ENCODE measurements around the gene BTN2A1. TPM values are rescaled to one million over a fixed set of nuclear protein-coding genes. Genes with fewer than 3 reads are reported as not detected.

Gene BTN2A1
- total RNA-seq, 2 experiments from 2014 or later, result 15.4 to 23.4 TPM

- H3K4me2 ChIP-seq (ENCODE audit: low read length), result no peak overlapping the region
- TF ChIP-seq EZH2phosphoT487 (IDR thresholded peaks at IDR 0.05; ENCODE audit: borderline replicate concordance, low read depth, low read length) (no peak), CTCF (conservative IDR thresholded peaks at IDR 0.05; ENCODE audit: low read length) (no peak)
- intact Hi-C loops (cut with micrococcal nuclease; ENCODE audit: unreplicated experiment), result no loop called here
- H2AFZ ChIP-seq (ENCODE audit: low read length), result no peak overlapping the region
- BruUV-seq (replicated peaks), result no TSS peak
- ChIA-PET CTCF (ENCODE audit: unreplicated experiment) (interaction anchor here (0.7 to 1.3 kb wide), 2 partner anchors 17 to 18 kb away, joined by 3 read pairs; no protein-coding TSS in a partner anchor), POLR2A (interaction anchor here (1.0 to 2.3 kb wide), 7 partner anchors 9 to 52 kb away, joined by 3 to 17 read pairs (median 5); partner anchors contain the start of genes BTN1A1 and HMGN4)
- no peak overlapping the region for H3K4me3 ChIP-seq (ENCODE audit: low read depth, low read length, poor library complexity, severe bottlenecking)
- H3K27ac ChIP-seq (ENCODE audit: low read depth, low read length, poor library complexity, severe bottlenecking), result no peak overlapping the region
- no peaks in the 10 kb centered on the region for H4K20me1 ChIP-seq (ENCODE audit: insufficient read depth, low read length)
- no peaks in the 10 kb centered on the region for H3K9me2 ChIP-seq (ENCODE audit: insufficient read depth, low read length)
- DNase-seq (ENCODE audit: low spot score), result no peak
- H3K79me2 ChIP-seq (ENCODE audit: insufficient read depth, low read depth, low read length), result no peaks in the 10 kb centered on the region
- H3K4me1 ChIP-seq (ENCODE audit: insufficient read depth, low read length, poor library complexity, severe bottlenecking), result peaks cover 12% of the 10 kb centered on the region
- peaks cover 27% of the 10 kb centered on the region for H3K9me3 ChIP-seq (ENCODE audit: low read length)
- peaks cover 9% of the 10 kb centered on the region; the same call in 1 of the 2 replicates for H3K36me3 ChIP-seq (ENCODE audit: insufficient read depth, low read length)
Measured at GRCh38 chr6:26485112-26485780, 27.5 kb downstream of the BTN2A1 start.

GRCh38 chr6:26486358-26486757 lies 28.6 kb downstream of the BTN2A1 start:
- Histone ChIP-seq H4K20me1 (ENCODE audit: insufficient read depth, low read length) (no peaks in the 10 kb centered on the region), H3K4me3 (ENCODE audit: low read depth, low read length, poor library complexity, severe bottlenecking) (no peak overlapping the region), H3K4me1 (ENCODE audit: insufficient read depth, low read length, poor library complexity, severe bottlenecking) (peaks cover 17% of the 10 kb centered on the region), H3K9me2 (ENCODE audit: insufficient read depth, low read length) (no peaks in the 10 kb centered on the region), H3K79me2 (ENCODE audit: insufficient read depth, low read depth, low read length) (no peaks in the 10 kb centered on the region), H3K36me3 (ENCODE audit: insufficient read depth, low read length) (no peaks in the 10 kb centered on the region; the same call in 1 of the 2 replicates), H3K27ac (ENCODE audit: low read depth, low read length, poor library complexity, severe bottlenecking) (no peak overlapping the region), H2AFZ (ENCODE audit: low read length) (no peak overlapping the region), H3K9me3 (ENCODE audit: low read length) (peaks cover 16% of the 10 kb centered on the region; the same call in 1 of the 2 replicates), H3K4me2 (ENCODE audit: low read length) (no peak overlapping the region)
- POLR2A ChIA-PET, result interaction anchor here (1.7 kb wide), 1 partner anchor 12 kb away, joined by 4 read pairs; no protein-coding TSS in a partner anchor
- CTCF ChIA-PET (ENCODE audit: unreplicated experiment), result no interaction called here
- intact Hi-C loops (cut with micrococcal nuclease; ENCODE audit: unreplicated experiment), result no loop called here
- DNase-seq (ENCODE audit: low spot score), result no peak
- no TSS peak for BruUV-seq (replicated peaks)
- TF ChIP-seq CTCF (conservative IDR thresholded peaks at IDR 0.05; ENCODE audit: low read length) (no peak), EZH2phosphoT487 (IDR thresholded peaks at IDR 0.05; ENCODE audit: borderline replicate concordance, low read depth, low read length) (no peak)

GRCh38 chr6:26487466-26487865 lies 29.7 kb downstream of the BTN2A1 start:
- TF ChIP-seq CTCF (conservative IDR thresholded peaks at IDR 0.05; ENCODE audit: low read length), result no peak
- TF ChIP-seq EZH2phosphoT487 (IDR thresholded peaks at IDR 0.05; ENCODE audit: borderline replicate concordance, low read depth, low read length), result no peak
- Histone ChIP-seq H3K4me3 (ENCODE audit: low read depth, low read length, poor library complexity, severe bottlenecking) (no peak overlapping the region), H4K20me1 (ENCODE audit: insufficient read depth, low read length) (no peaks in the 10 kb centered on the region), H3K36me3 (ENCODE audit: insufficient read depth, low read length) (no peaks in the 10 kb centered on the region; the same call in 1 of the 2 replicates), H2AFZ (ENCODE audit: low read length) (no peak overlapping the region), H3K9me3 (ENCODE audit: low read length) (peaks cover 16% of the 10 kb centered on the region; the same call in 1 of the 2 replicates), H3K9me2 (ENCODE audit: insufficient read depth, low read length) (no peaks in the 10 kb centered on the region), H3K27ac (ENCODE audit: low read depth, low read length, poor library complexity, severe bottlenecking) (no peak overlapping the region), H3K4me2 (ENCODE audit: low read length) (no peak overlapping the region), H3K4me1 (ENCODE audit: insufficient read depth, low read length, poor library complexity, severe bottlenecking) (peaks cover 24% of the 10 kb centered on the region), H3K79me2 (ENCODE audit: insufficient read depth, low read depth, low read length) (no peaks in the 10 kb centered on the region)
- ChIA-PET POLR2A (interaction anchor here (0.8 to 1.7 kb wide), 4 partner anchors 9 to 132 kb away, joined by 3 to 5 read pairs (median 4); no protein-coding TSS in a partner anchor), CTCF (ENCODE audit: unreplicated experiment) (no interaction called here)
- BruUV-seq (replicated peaks), result no TSS peak
- intact Hi-C loops (cut with micrococcal nuclease; ENCODE audit: unreplicated experiment), result no loop called here
- no peak for DNase-seq (ENCODE audit: low spot score)
